HepG2 (cell line): ENCODE measurements around the gene TUG1. TPM values are rescaled to one million over a fixed set of nuclear protein-coding genes. Genes with fewer than 3 reads are reported as not detected.

Source experiments
- AGO1 ChIP-seq: fragments of 200-400 bp; formaldehyde crosslinking; IDR thresholded peaks from 2 replicates; pipeline ENCODE4 v1.6.1; 2017; ENCODE audit warnings: mild to moderate bottlenecking, low read depth, low read length, moderate library complexity; ENCODE audit not compliant: poor library complexity, severe bottlenecking
- GPBP1L1 ChIP-seq: sonication (generic); formaldehyde crosslinking; IDR thresholded peaks from 2 replicates; pipeline ENCODE4 v1.5.0; 2020; ENCODE audit warnings: mild to moderate bottlenecking, missing genetic modification reagents
- USF2 ChIP-seq, 2 experiments: sonication (generic) in 1 of 2; formaldehyde crosslinking in 1 of 2; IDR thresholded peaks; 2 replicates each; pipeline versions ENCODE4 v1.5.1 to v1.6.1; 2011 to 2020; ENCODE audit warnings: borderline replicate concordance in 1 of 2, low read depth in 1 of 2, low read length in 1 of 2, mild to moderate bottlenecking in 1 of 2, missing genetic modification reagents in 1 of 2, moderate library complexity in 1 of 2
- ZNF687 ChIP-seq: sonication (generic); formaldehyde crosslinking; IDR thresholded peaks from 2 replicates; pipeline ENCODE4 v1.5.1; 2020; ENCODE audit warnings: mild to moderate bottlenecking, missing genetic modification reagents, moderate library complexity
- ZNF747 ChIP-seq: sonication (generic); formaldehyde crosslinking; IDR thresholded peaks from 2 replicates; pipeline ENCODE4 v1.8.1; 2023; ENCODE audit warnings: missing genetic modification reagents, mild to moderate bottlenecking, borderline replicate concordance
- polyA plus RNA-seq, 8 experiments: library from polyadenylated mRNA; depleted of rRNA in 3 of 8; stranded (reverse) in 7 of 8; unstranded in 1 of 8; fragments of >200 nt; fragmentation: Illumina TruSeq in 4 of 8; extraction: Trizol in 4 of 8; gene quantifications; 2 replicates each; pipeline versions ENCODE4 v1.2.1 to v1.2.3, GENCODE V29; 2011 to 2016; ENCODE audit warnings: low read depth in 4 of 8, missing spikeins in 1 of 8, mixed read lengths in 1 of 8; ENCODE audit not compliant: insufficient read depth in 1 of 8
- total RNA-seq, 5 experiments: library from RNA; depleted of rRNA; stranded (reverse); fragments of >200 nt; fragmentation: Illumina TruSeq; extraction: Trizol; gene quantifications; 2 replicates each; pipeline ENCODE4 v1.2.3, GENCODE V29; 2016; ENCODE audit warnings: low read depth in 1 of 5
- TF ChIP-seq, protein P1 (sequence below): sonication (generic); formaldehyde crosslinking; IDR thresholded peaks from 2 replicates; pipeline ENCODE4 v1.5.0; 2020; ENCODE audit warnings: missing genetic modification reagents
- TF ChIP-seq, protein P2 (sequence below): sonication (generic); formaldehyde crosslinking; IDR thresholded peaks from 2 replicates; pipeline ENCODE4 v1.5.0; 2020; ENCODE audit warnings: missing genetic modification reagents

TUG1 gene
- total and polyA plus RNA-seq, 2 of the 13 experiments (the other 11 are each of a cell fraction or from before 2014, with no cell fraction given) = 35.2 to 122 TPM

- TF ChIP-seq, protein P1, sequence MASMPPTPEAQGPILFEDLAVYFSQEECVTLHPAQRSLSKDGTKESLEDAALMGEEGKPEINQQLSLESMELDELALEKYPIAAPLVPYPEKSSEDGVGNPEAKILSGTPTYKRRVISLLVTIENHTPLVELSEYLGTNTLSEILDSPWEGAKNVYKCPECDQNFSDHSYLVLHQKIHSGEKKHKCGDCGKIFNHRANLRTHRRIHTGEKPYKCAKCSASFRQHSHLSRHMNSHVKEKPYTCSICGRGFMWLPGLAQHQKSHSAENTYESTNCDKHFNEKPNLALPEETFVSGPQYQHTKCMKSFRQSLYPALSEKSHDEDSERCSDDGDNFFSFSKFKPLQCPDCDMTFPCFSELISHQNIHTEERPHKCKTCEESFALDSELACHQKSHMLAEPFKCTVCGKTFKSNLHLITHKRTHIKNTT (CRISPR knock-in tag) = no peak
- TF ChIP-seq GPBP1L1 (CRISPR knock-in tag) = no peak
- no peak for TF ChIP-seq USF2 (IDR thresholded peaks at IDR 0.05; ENCODE audit: low read depth, low read length)
- no peak for TF ChIP-seq USF2 (CRISPR knock-in tag; IDR thresholded peaks at IDR 0.05; ENCODE audit: borderline replicate concordance)
- peak; percentile 32 for TF ChIP-seq AGO1
- TF ChIP-seq, protein P2, sequence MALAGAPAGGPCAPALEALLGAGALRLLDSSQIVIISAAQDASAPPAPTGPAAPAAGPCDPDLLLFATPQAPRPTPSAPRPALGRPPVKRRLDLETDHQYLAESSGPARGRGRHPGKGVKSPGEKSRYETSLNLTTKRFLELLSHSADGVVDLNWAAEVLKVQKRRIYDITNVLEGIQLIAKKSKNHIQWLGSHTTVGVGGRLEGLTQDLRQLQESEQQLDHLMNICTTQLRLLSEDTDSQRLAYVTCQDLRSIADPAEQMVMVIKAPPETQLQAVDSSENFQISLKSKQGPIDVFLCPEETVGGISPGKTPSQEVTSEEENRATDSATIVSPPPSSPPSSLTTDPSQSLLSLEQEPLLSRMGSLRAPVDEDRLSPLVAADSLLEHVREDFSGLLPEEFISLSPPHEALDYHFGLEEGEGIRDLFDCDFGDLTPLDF (CRISPR knock-in tag) = no peak
- no peak for TF ChIP-seq ZNF747 (CRISPR knock-in tag)
- peak; percentile 11; the same call in 1 of the 2 replicates for TF ChIP-seq ZNF687 (CRISPR knock-in tag)
Observed at GRCh38 chr22:30922151-30922611, 46.9 kb upstream of the TUG1 start (continued).
